A549 (cell line): Measurements from ENCODE around the gene LRRIQ1.

Source experiments
- CEBPB ChIP-seq, 2 experiments: fragments of >200 bp in 1 of 2; sonication (Bioruptor Twin) in 1 of 2; formaldehyde crosslinking in 1 of 2; IDR thresholded peaks; 2 replicates each; pipeline ENCODE4 v1.6.1; 2012 to 2016
- HOXB13 ChIP-seq: fragments of 250-450 bp; sonication (Bioruptor Pico); IDR thresholded peaks from 2 replicates; pipeline ENCODE4 v1.5.0; 2020; ENCODE audit warnings: low read depth, mild to moderate bottlenecking, moderate library complexity
- POLR2A ChIP-seq: IDR thresholded peaks from 2 replicates; pipeline ENCODE4 v1.6.1; 2012; ENCODE audit warnings: mild to moderate bottlenecking, low read length
- RAD21 ChIP-seq, 2 experiments: fragments of >200 bp in 1 of 2; sonication (Bioruptor Twin) in 1 of 2; formaldehyde crosslinking in 1 of 2; IDR thresholded peaks in 1 of 2; conservative IDR thresholded peaks in 1 of 2; 2 replicates in 1 of 2; 3 replicates in 1 of 2; pipeline ENCODE4 v1.6.1; 2012 to 2018; ENCODE audit warnings: inconsistent platforms in 1 of 2
- RCOR1 ChIP-seq: fragments of 150-350 bp; IDR thresholded peaks from 2 replicates; pipeline ENCODE4 v1.6.1; 2014; ENCODE audit warnings: antibody characterized with exemption, low read length, low read depth
- RFX5 ChIP-seq: fragments of 450-650 bp; IDR thresholded peaks from 2 replicates; pipeline ENCODE4 v1.7.1; 2014; ENCODE audit warnings: antibody characterized with exemption, mild to moderate bottlenecking, moderate library complexity
- SMC3 ChIP-seq: fragments of >200 bp; sonication (Bioruptor Twin); formaldehyde crosslinking; IDR thresholded peaks from 3 replicates; pipeline ENCODE4 v1.6.1; 2018; ENCODE audit warnings: inconsistent platforms
- USF2 ChIP-seq: fragments of 450-650 bp; IDR thresholded peaks from 2 replicates; pipeline ENCODE4 v1.6.1; 2014; ENCODE audit warnings: antibody characterized with exemption
- TF ChIP-seq, protein P1 (sequence below): fragments of >200 bp; sonication (Bioruptor Twin); formaldehyde crosslinking; IDR thresholded peaks from 3 replicates; pipeline ENCODE4 v1.5.1; 2016

- TF ChIP-seq POLR2A (no peak), SMC3 (no peak), USF2 (no peak), CEBPB (IDR thresholded peaks at IDR 0.05) (no peak), RFX5 (no peak), RCOR1 (no peak), HOXB13 (CRISPR knock-in tag) (no peak), RAD21 (conservative IDR thresholded peaks at IDR 0.05 in 1 of 2, IDR thresholded peaks at IDR 0.05 in 1 of 2) (no peak)
- TF ChIP-seq, protein P1, sequence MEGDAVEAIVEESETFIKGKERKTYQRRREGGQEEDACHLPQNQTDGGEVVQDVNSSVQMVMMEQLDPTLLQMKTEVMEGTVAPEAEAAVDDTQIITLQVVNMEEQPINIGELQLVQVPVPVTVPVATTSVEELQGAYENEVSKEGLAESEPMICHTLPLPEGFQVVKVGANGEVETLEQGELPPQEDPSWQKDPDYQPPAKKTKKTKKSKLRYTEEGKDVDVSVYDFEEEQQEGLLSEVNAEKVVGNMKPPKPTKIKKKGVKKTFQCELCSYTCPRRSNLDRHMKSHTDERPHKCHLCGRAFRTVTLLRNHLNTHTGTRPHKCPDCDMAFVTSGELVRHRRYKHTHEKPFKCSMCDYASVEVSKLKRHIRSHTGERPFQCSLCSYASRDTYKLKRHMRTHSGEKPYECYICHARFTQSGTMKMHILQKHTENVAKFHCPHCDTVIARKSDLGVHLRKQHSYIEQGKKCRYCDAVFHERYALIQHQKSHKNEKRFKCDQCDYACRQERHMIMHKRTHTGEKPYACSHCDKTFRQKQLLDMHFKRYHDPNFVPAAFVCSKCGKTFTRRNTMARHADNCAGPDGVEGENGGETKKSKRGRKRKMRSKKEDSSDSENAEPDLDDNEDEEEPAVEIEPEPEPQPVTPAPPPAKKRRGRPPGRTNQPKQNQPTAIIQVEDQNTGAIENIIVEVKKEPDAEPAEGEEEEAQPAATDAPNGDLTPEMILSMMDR = no peak
Observed at GRCh38 chr12:85179680-85180270, 143.6 kb downstream of the LRRIQ1 start.
